Dendritic cell treated with granulocyte-macrophage colony-stimulating factor and Interleukin-4, amounts not matched to agents 40 ng/mL and 50 ng/mL, for 4 days (primary cell): Measurements from ENCODE around the gene DNAJC16.
"Not testable (repeated sequence)": the region's sequence is repeated elsewhere in the genome, so short reads cannot be mapped to it uniquely, and the experiment has no call there.

Experiments
- H3K27ac Mint-ChIP-seq: one replicate; pipeline ENCODE4 v1.8.0; 2022; ENCODE audit warnings: mild to moderate bottlenecking, mixed read lengths
- H3K27me3 Mint-ChIP-seq: one replicate; pipeline ENCODE4 v1.8.0; 2022; ENCODE audit warnings: mild to moderate bottlenecking, mixed read lengths
- H3K36me3 Mint-ChIP-seq: one replicate; pipeline ENCODE4 v1.8.0; 2022; ENCODE audit warnings: low read depth, mixed read lengths
- H3K4me1 Mint-ChIP-seq: one replicate; pipeline ENCODE4 v1.8.0; 2022; ENCODE audit warnings: low read depth, mixed read lengths
- H3K4me3 Mint-ChIP-seq: one replicate; pipeline ENCODE4 v1.8.0; 2022; ENCODE audit warnings: mild to moderate bottlenecking, moderate library complexity, mixed read lengths
- H3K9me3 Mint-ChIP-seq: one replicate; pipeline ENCODE4 v1.8.0; 2022; ENCODE audit warnings: mixed read lengths
- intact Hi-C: fragments of 100-400 bp; cut with micrococcal nuclease; formaldehyde crosslinking; loops from one replicate; pipeline ENCODE4 v1.15.0; 2022

DNAJC16 gene

DNA sequence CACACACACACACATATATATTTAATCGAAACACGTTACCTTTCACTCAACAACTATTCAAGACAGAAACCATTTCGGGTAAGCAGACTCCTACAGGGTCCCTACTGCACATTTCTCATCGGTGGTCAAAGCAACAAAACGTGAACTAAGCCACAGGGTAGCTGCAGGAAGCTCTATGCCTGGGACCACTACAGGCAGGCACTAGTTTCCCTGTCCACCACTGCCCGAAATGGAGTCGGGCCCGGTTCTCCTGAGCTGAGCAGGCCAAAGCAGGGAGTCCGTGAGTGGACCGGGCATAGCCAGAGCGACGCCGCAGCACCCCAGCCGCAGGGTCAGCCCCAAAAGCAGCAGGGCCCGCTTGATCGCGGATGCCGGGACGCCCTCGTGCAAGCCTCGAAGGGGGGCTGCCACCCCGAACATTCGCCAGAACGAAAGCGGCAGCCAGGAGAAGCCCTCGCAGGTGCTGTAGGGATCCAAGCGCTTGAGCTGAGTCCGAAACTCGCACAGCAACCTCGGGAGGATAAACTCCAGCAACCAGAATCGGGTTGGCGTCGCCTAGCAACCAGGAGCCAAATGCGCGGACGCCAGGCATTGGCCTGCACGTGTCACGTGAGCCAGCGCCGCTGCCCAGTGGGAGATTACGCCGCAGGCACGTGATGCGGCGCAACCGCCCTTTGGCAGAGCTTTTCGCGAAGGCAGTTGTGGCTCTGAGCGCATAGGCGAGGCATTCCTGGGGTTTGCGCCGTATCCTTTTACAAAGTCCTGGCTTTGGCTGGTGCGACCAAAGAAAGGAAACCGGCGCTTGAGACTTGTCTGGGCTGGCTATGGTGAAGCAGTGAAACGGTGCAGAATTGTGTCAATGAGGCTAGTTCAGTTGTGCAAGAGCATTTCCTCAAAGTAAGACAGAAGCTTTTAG lies 76.7 kb downstream of the DNAJC16 start:
- Mint-ChIP-seq H3K9me3 (no peaks in the 10 kb centered on the region), H3K36me3 (no peaks in the 10 kb centered on the region), H3K27ac (peak overlapping the region; percentile 87), H3K4me1 (peaks cover 16% of the 10 kb centered on the region), H3K27me3 (no peaks in the 10 kb centered on the region), H3K4me3 (peak overlapping the region; percentile 82)
- intact Hi-C loops, result loop anchor here (1.0 kb wide), 1 partner anchor 15 kb away; no protein-coding TSS in a partner anchor

DNA sequence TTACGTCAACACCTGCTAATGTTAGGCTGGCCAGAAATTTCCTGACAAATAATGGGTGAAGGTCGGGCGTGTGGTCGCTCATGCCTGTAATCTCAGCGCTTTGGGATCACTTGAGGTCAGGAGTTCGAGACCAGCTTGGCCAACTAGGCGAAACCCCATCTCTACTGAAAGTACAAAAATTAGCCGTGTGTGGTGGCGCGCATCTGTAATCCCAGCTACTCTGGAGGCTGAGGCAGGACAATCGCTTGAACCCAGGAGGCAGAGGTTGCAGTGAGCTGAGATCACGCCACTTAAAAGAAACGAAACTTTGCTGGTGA lies 77.3 kb downstream of the DNAJC16 start:
- Mint-ChIP-seq H3K4me1 (peaks cover 16% of the 10 kb centered on the region), H3K27ac (peak overlapping the region; percentile 87), H3K4me3 (peak overlapping the region; percentile 82)
- intact Hi-C loops, result loop anchor here (1.0 kb wide), 1 partner anchor 14 kb away; no protein-coding TSS in a partner anchor
- not testable (repeated sequence) for H3K9me3 Mint-ChIP-seq, H3K36me3 Mint-ChIP-seq, H3K27me3 Mint-ChIP-seq

DNA sequence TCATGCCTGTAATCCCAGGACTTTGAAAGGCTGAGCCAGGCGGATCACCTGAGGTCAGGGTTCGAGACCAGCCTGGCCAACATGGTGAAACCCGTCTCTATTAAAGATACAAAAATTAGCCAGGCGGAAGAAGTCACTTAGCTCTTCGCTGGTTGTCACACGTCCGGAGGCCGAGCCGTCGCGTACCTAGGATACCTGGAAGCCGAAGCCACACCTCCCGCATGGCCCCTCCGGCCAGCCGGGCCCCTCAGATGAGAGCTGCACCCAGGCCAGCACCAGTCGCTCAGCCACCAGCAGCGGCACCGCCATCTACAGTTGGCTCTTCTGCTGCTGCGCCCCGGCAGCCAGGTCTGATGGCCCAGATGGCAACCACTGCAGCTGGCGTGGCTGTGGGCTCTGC lies 77.8 kb downstream of the DNAJC16 start:
- H3K36me3 Mint-ChIP-seq, H3K4me3 Mint-ChIP-seq, intact Hi-C loops, H3K9me3 Mint-ChIP-seq, H3K27me3 Mint-ChIP-seq: not testable (repeated sequence)
- H3K27ac Mint-ChIP-seq, result peak overlapping the region; percentile 87
- H3K4me1 Mint-ChIP-seq, result peaks cover 16% of the 10 kb centered on the region

DNA sequence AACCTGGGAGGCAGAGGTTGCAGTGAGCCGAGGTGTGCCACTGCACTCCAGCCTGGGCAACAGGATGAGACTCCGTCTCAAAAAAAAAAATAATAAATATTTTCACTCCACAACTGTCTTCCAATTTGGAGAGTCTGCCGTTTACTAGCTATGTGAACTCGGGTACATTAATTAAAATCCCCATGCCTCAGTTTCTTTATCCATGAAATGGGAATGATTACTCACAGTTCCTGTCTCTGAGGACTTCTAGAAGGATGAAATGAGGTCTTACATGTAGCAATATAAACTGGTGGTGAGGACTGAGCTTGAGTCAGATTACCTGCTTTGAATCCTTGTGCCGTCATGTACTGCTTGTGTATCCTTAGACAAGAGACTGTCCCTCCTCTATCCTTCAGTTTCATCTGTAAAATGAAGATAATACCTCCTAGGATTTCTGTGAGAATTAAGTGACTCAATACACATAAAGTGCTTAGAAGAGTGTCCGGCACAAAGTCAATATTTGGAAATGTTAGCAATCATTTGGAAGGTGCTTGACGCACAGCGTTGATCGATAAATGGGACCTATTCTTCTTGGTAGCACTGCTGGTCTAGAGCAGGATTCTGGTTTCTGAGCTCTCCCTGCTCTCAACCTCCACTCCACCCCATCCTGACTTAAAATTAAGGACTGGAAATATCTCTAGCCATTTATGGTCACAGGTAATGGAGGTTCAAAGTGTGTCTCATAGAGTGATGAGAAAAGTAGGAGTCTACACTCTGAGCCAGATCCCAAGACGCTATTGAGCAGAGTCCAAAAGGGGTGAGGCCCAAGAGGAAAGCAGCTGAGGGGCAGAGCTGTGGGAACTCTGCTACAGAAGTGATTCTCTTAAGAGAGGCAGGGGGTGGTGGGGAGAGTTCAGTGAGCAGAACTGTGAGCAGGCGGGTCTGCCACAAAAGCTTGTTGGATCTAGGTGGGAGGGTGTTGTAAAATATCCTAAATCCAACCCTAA lies 79.0 kb downstream of the DNAJC16 start:
- Mint-ChIP-seq H3K27ac (no peak overlapping the region), H3K27me3 (no peaks in the 10 kb centered on the region), H3K36me3 (no peaks in the 10 kb centered on the region), H3K4me1 (peaks cover 16% of the 10 kb centered on the region), H3K9me3 (no peaks in the 10 kb centered on the region), H3K4me3 (no peak overlapping the region)
- intact Hi-C loops, result no loop called here

DNA sequence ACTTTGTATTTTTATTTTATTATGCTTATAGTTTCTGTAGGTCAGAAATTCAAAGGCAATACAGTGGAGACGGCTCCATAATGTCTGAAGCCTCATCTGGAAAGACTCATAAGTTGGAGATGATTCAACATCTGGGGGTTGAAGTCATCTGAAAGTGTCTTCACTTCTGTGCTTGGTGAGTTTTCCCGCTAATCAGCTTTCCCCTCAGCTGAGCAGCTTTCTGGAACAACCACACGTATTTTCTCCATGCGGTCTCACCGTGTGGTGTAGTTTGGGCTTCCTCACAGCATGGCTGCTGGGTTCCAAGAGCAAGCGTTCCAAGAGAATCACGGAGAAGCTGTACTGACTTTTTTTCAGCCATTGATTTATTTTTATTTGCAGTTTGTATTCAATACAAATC lies 83.0 kb downstream of the DNAJC16 start:
- Mint-ChIP-seq H3K4me1 (no peaks in the 10 kb centered on the region), H3K9me3 (no peaks in the 10 kb centered on the region), H3K27ac (no peak overlapping the region), H3K36me3 (no peaks in the 10 kb centered on the region), H3K27me3 (peaks cover 3% of the 10 kb centered on the region), H3K4me3 (no peak overlapping the region)
- intact Hi-C loops, result no loop called here

DNA sequence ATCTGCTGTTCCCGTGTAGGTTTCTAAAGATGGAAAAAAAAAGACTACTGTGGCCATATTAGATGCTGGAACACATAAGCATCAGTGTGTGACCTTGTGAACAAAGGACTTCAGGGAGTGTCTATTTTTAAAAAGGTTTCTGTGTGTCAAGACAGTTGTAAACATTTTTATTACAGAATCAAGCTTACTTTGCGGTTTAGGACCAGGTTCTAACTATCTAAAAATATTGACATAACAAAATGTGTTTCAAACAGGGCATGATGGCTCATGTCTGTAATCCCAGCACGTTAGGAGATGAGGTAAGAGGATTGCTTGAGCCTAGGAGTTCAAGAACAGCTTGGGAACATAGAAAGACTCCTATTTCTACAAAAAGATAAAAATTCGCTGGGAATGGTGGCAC lies 83.5 kb downstream of the DNAJC16 start:
- Mint-ChIP-seq H3K9me3 (no peaks in the 10 kb centered on the region), H3K27ac (no peak overlapping the region)

DNA sequence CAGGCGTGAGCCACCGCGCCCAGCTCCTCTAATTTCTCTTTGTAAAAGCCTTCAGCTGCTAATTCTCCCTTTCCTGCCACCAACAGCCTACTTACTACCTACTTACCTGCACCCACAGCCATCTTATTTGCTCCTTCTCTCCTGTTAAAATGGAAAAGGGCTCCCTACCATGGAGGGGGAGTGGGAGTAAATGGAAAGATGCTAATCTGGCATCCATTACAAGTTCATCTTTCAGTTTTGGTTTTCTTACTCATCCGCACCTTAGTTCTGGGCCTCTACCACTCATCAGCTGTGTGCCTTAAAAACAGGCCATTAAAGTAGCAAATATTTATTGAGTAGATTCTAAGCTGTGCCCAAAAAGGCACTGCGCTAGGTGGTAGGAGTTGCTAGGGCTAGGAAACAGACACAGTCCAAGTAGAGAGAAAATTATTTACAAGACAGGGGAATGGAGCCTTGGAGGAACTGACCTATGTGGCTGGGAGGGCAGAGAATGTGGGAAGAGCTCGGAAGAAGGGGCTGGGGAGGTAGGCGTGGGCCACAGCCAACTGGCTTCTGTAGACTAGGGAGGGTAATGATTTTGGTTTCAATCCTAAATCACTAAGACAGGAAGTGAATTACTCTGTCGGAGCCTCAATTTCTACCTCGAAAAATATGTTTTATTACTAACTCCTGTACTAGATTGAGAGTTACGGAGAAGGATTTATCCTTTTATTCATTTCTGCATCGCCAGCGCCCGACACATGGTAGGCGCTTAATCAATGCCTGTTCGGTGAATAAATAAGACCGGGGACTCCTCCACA lies 89.9 kb downstream of the DNAJC16 start:
- Mint-ChIP-seq H3K27me3 (peaks cover 3% of the 10 kb centered on the region), H3K27ac (peak overlapping the region; percentile 95)

More for the DNA sequence above, 83.5 kb downstream of the DNAJC16 start:
- Mint-ChIP-seq H3K4me1 (no peaks in the 10 kb centered on the region), H3K27me3 (peaks cover 3% of the 10 kb centered on the region), H3K36me3 (no peaks in the 10 kb centered on the region), H3K4me3 (no peak overlapping the region)
- intact Hi-C loops, result no loop called here

DNA sequence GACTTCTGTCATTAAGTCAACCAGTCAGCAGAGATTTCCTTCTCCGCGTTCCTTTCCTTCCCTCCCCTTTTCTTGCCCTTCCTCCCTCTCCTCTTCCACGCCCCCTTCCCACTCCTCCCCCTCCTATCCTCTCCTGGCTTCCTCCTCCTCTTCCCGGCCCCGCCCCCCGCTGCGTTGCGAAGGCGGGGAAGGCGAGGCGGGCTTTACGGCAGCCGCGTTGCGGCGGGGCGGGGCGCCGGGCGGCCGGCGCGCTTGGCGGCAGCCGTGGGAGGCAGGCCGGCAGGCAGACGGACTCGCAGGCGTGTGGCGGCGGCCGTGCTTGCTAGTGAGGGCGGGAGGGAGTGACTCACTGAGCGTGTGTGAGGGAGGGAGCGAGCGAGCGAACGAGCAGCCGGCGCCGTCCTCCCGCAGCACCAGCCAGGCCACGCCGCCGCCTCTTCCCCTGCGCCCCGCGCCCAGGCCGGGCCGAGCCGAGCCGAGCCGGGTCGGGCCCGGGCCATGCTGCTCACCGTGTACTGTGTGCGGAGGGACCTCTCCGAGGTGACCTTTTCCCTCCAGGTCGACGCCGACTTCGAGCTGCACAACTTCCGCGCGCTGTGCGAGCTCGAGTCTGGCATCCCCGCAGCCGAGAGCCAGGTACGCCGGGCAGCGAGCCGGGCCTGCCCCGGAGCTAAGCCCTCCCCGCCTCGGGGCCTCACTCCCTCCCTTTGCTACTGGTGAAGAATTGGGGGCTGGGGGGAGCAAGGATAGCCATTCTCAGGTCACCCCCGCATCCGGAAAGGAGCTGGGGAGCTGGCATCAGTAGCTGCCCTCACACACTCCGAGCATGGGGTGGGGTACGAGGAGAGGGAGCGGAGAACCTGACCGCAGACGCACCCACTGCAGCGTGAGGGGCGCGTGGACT lies 90.8 kb downstream of the DNAJC16 start, which contains the start of gene DDI2:
Gene DDI2 (plus strand): TSS at position 286 of the 904 bp plus-strand sequence. CDS start 213 bp downstream, at position 499.
- no peaks in the 10 kb centered on the region for H3K9me3 Mint-ChIP-seq

More for the DNA sequence above, 89.9 kb downstream of the DNAJC16 start:
- Mint-ChIP-seq H3K9me3 (no peaks in the 10 kb centered on the region), H3K4me3 (peak overlapping the region; percentile 73), H3K4me1 (peaks cover 43% of the 10 kb centered on the region), H3K36me3 (peaks cover 10% of the 10 kb centered on the region)
- intact Hi-C loops, result loop anchor here (5.0 kb wide), 2 partner anchors 66 to 89 kb away; partner anchors contain the start of genes DNAJC16 and PLEKHM2

DNA sequence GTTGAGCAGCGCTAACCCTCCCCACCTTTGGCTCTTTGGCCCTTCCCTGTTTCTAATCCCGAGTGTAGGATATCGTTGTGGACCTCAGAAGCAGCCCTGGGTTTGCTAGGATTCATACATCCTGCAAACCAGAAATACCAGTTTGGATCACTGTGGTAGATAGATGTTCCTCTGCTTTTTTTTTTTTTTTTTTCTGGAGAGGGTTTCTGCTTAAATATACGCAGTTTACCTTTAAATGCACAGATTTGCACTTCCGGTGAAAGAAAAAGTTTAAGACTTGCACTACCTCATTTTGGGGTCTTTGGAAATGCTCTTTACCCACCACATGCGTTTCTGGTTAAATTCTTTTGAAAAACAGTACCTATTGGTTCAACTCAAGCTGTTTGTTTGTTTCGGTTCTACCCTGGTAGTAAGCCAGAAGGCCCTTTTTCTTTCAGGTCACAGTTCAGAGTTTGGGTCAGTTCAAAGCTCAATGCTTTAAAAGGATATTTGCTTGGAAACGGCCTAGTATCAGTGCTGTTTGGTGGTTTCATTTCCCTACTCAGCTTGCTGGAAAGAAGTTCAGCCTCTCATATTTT lies 91.5 kb downstream of the DNAJC16 start:
- Mint-ChIP-seq H3K4me3 (peak overlapping the region; percentile 73), H3K9me3 (no peaks in the 10 kb centered on the region), H3K36me3 (peaks cover 19% of the 10 kb centered on the region), H3K4me1 (peaks cover 58% of the 10 kb centered on the region), H3K27me3 (no peaks in the 10 kb centered on the region), H3K27ac (peak overlapping the region; percentile 95)
- intact Hi-C loops, result loop anchor here (1.0 to 5.0 kb wide), 3 partner anchors 15 to 91 kb away; partner anchors contain the start of genes DNAJC16 and PLEKHM2

More for the DNA sequence above, 90.8 kb downstream of the DNAJC16 start, which contains the start of gene DDI2:
- Mint-ChIP-seq H3K27ac (peak within 1 kb of the TSS; percentile 95), H3K4me3 (peak within 1 kb of the TSS; percentile 73), H3K4me1 (peaks cover 51% of the 10 kb centered on the region), H3K36me3 (peaks cover 14% of the 10 kb centered on the region), H3K27me3 (peaks cover 3% of the 10 kb centered on the region)
- intact Hi-C loops, result loop anchor here (1.0 to 5.0 kb wide), 3 partner anchors 14 to 90 kb away; partner anchors contain the start of genes DNAJC16 and PLEKHM2

DNA sequence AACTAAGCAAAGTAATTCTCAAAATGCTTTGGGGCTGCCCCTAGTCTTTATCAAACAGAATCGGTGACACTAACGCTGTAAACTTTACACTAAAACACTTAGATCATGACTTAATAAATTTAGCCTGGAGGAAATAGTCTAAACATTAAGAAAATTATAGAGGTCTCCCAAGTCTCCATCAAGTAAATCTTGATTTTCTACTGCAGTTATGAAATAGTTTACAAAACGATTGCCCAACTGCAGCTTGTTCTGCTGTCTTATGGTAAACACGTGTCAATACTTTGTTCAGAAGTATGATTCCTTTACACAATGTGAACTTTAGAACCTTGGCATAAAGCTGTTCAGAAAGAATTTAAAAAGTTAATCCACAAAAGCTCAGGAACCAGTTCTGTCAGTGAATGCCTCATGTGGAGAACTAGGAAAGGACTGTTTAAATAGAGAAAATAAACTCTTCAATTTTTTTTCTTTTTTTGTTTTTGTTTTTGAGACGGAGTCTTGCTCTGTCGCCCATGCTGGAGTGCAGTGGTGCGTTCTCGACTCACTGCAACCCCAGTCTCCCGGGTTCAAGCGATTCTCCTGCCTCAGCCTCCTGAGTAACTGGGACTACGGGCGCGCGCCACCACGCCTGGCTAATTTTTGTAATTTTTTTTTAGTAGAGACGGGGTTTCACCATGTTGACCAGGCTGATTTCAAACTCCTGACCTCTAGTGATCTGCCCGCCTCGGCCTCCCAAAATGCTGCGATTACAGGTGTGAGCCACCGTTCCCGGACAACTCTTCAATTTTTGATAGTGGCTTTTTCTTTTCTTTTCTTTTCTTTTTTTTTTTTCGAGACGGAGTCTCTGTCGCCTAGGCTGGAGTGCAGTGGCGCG lies 92.2 kb downstream of the DNAJC16 start:
- Mint-ChIP-seq H3K36me3 (peaks cover 19% of the 10 kb centered on the region), H3K9me3 (no peaks in the 10 kb centered on the region), H3K4me3 (peak overlapping the region; percentile 73), H3K27ac (peak overlapping the region; percentile 95), H3K27me3 (no peaks in the 10 kb centered on the region), H3K4me1 (peaks cover 59% of the 10 kb centered on the region)
- intact Hi-C loops, result loop anchor here (1.0 to 5.0 kb wide), 3 partner anchors 16 to 92 kb away; partner anchors contain the start of genes DNAJC16 and PLEKHM2

DNA sequence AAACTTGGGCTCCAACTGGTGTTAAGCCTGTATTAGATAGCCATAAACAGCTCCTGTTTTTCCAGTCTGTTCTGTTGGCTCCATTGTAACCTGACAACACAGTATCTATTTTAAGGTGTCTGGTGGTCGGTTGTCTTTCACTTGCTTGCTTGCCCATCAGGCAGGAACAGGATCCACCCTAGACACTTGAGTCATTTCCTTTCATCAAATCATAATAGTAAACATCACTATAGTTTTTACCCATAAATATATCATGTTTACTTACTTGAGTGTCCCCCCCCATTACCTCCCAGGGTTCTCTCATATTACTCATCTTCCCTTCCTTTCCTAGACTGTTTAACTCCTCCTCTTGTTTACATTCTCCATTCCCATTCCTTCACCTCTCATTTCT lies 93.5 kb downstream of the DNAJC16 start:
- Mint-ChIP-seq H3K9me3 (no peaks in the 10 kb centered on the region), H3K4me3 (peak overlapping the region; percentile 4), H3K36me3 (peaks cover 19% of the 10 kb centered on the region), H3K27me3 (no peaks in the 10 kb centered on the region), H3K4me1 (peaks cover 68% of the 10 kb centered on the region), H3K27ac (peak overlapping the region; percentile 22)
- intact Hi-C loops, result no loop called here
